Measurements from ENCODE around the gene SCARF2. TPM values are rescaled to one million over a fixed set of nuclear protein-coding genes. Genes with fewer than 3 reads are reported as not detected.
"Not testable (repeated sequence)": the region's sequence is repeated elsewhere in the genome, so short reads cannot be mapped to it uniquely, and the experiment has no call there.

Gene SCARF2
- total and polyA plus RNA-seq, 2 of the 8 experiments (the other 6 are each of a cell fraction or from before 2014, with no cell fraction given), result 4.2 to 9.8 TPM

DNA sequence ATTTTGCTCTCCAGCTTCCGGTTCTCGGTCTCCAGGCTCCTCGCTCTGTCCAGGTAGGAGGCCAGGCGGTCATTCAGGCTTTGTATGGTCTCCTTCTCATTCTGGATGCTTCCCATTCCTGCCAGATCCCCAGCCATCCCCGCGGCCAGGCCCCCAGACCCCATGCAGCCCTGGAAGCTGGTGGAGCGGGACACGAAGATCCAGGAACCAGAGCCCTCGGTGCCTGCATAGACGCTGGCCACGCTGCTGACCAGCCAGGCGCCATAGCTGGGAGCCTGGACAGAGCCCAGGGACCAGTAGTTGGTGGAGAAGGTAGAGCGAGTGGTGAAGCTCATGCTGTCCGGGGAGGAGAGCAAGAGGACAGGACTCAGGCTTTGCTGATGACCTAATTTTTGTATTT is 46.1 kb upstream of the SCARF2 start (continued):
- TF ChIP-seq TAF1 (IDR thresholded peaks at IDR 0.05; ENCODE audit: low read depth, low read length), result no peak
- TF ChIP-seq CTBP2 (IDR thresholded peaks at IDR 0.05; ENCODE audit: borderline replicate concordance, insufficient read depth, insufficient read length, low read length), result no peak
- no peak for TF ChIP-seq RNF2 (IDR thresholded peaks at IDR 0.05; ENCODE audit: borderline replicate concordance, low read depth, low read length, missing control alignments, poor library complexity, severe bottlenecking)
- no peak for TF ChIP-seq CBX5 (IDR thresholded peaks at IDR 0.05; ENCODE audit: low read depth, low read length)
- TF ChIP-seq SUZ12 (IDR thresholded peaks at IDR 0.05; ENCODE audit: low read length), result no peak
- no peak for TF ChIP-seq RBBP5 (IDR thresholded peaks at IDR 0.05; ENCODE audit: borderline replicate concordance, low read depth, low read length)
- no peak for TF ChIP-seq JUN (IDR thresholded peaks at IDR 0.05; ENCODE audit: low read depth, low read length)
- no peak for TF ChIP-seq BCL11A (IDR thresholded peaks at IDR 0.05; ENCODE audit: low read depth in 2 of 2, low read length in 2 of 2)

DNA sequence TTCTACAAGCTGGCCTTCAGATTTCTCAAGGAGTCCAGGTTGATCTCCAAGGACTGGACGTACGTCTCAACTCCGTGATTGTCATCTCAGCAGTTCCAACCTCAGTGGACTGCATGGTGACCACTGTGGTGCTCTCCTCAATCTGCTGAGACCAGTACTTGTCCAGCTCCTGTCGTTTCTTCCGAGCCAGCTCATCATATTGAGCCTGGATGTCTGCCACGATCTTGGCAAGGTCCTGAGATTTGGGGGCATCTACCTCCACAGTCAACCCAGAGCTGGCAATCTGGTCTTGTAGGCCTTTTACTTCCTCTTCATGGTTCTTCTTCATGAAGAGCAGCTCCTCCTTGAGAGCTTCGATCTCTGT is 45.5 kb upstream of the SCARF2 start:
- WGBS, 2 experiments (ENCODE audit: extremely low coverage in 1 of 2, insufficient coverage in 1 of 2, insufficient read length in 1 of 2, insufficient replicate concordance in 2 of 2, low coverage in 1 of 2, low lambda C conversion rate in 2 of 2, missing lambda C conversion rate in 1 of 2), result 92% methylated on average over 7 of the region's 7 CpGs; no CpG with 5 or more reads in 1 of the 2 experiments
- POLR2A ChIA-PET (ENCODE audit: partially characterized antibody), result not testable (repeated sequence)
- CTCF ChIA-PET (ENCODE audit: partially characterized antibody), result interaction anchor here (0.8 to 1.7 kb wide), 4 partner anchors 9 to 91 kb away, joined by 3 read pairs; no protein-coding TSS in a partner anchor

More for the DNA sequence above, 45.5 kb upstream of the SCARF2 start:
- not testable (repeated sequence) for H3K4ac ChIP-seq (replicated peaks; ENCODE audit: insufficient read length, low read depth, low read length); DNase-seq (ENCODE audit: low read depth in 1 of 2, low spot score in 2 of 2); H3K4me3 ChIP-seq (ENCODE audit: extremely low read depth in 1 of 4, insufficient read depth in 2 of 4, low read depth in 3 of 4, low read length in 4 of 4); H3K23me2 ChIP-seq (ENCODE audit: low read depth, low read length); H3K56ac ChIP-seq (replicated peaks; ENCODE audit: insufficient read length, low read depth, low read length); H3K36me3 ChIP-seq (ENCODE audit: control insufficient read depth in 2 of 4, insufficient read depth in 4 of 4, low read length in 3 of 4); H3K23ac ChIP-seq (ENCODE audit: insufficient read length); H2BK120ac ChIP-seq (replicated peaks; ENCODE audit: low read depth, low read length); H3K4me2 ChIP-seq (ENCODE audit: insufficient read depth in 1 of 2, low read depth in 2 of 2, low read length in 2 of 2); H3K18ac ChIP-seq (ENCODE audit: extremely low read depth, low read length); H3K14ac ChIP-seq (ENCODE audit: insufficient read length); H2AK5ac ChIP-seq (ENCODE audit: low read depth, low read length); H2BK20ac ChIP-seq (ENCODE audit: low read length); H2AFZ ChIP-seq (ENCODE audit: low read length); H2BK12ac ChIP-seq (ENCODE audit: low read depth, low read length); H3K9me3 ChIP-seq (ENCODE audit: insufficient read depth in 2 of 2, low read depth in 1 of 2, low read length in 1 of 2); H2BK15ac ChIP-seq (ENCODE audit: low read length); H2BK5ac ChIP-seq (ENCODE audit: low read depth, low read length); H3K79me2 ChIP-seq (ENCODE audit: control insufficient read depth in 1 of 2, insufficient read depth in 2 of 2, low read length in 2 of 2); H4K91ac ChIP-seq (replicated peaks; ENCODE audit: insufficient read length, low read length); H4K20me1 ChIP-seq (replicated peaks in 1 of 2; ENCODE audit: control insufficient read depth in 1 of 2, insufficient read depth in 2 of 2, low read length in 2 of 2); H3K9ac ChIP-seq (replicated peaks in 1 of 4; ENCODE audit: extremely low read depth in 1 of 4, low read depth in 3 of 4, low read length in 3 of 4); FAIRE-seq; H4K8ac ChIP-seq (ENCODE audit: extremely low read depth, insufficient read depth, low read length); H4K5ac ChIP-seq (ENCODE audit: insufficient read length, low read depth, low read length); H3K27me3 ChIP-seq (replicated peaks in 1 of 4; ENCODE audit: control insufficient read depth in 3 of 4, extremely low read depth in 1 of 4, insufficient read depth in 3 of 4, low read length in 3 of 4); H3K79me1 ChIP-seq (ENCODE audit: low read depth, low read length); H3K27ac ChIP-seq (ENCODE audit: low read depth, low read length); H3K4me1 ChIP-seq (replicated peaks in 1 of 4; ENCODE audit: control insufficient read depth in 3 of 4, insufficient read depth in 4 of 4, low read length in 3 of 4)
